ENCODE data around the gene VAMP2.

The VAMP2 gene

GRCh38 chr17:8162233-8162996 lies at the start of gene VAMP2:
TSS of gene VAMP2 (minus strand) at chr17:8162948. CDS start at chr17:8162879, 69 bp downstream.
- DNase-seq, result peak in 1 of 2 donors; percentile 72

- DNase-seq, result no peak
Measured at GRCh38 chr17:8210761-8211458, 48.2 kb upstream of the VAMP2 start.

GRCh38 chr17:8209907-8210760 lies 47.4 kb upstream of the VAMP2 start, which contains the start of gene AURKB:
TSS of gene AURKB (minus strand) at chr17:8210575. CDS start at chr17:8210224, 351 bp downstream.
- DNase-seq, result peak; percentile 84 to 87

GRCh38 chr17:8206536-8206935 lies 43.8 kb upstream of the VAMP2 start:
- DNase-seq, result no peak

GRCh38 chr17:8204761-8205555 lies 42.2 kb upstream of the VAMP2 start:
- no peak for DNase-seq

GRCh38 chr17:8192070-8192815 lies 29.5 kb upstream of the VAMP2 start:
- DNase-seq, result peak; percentile 92 to 98

- DNase-seq, result no peak
Measured at GRCh38 chr17:8190506-8190905, 27.8 kb upstream of the VAMP2 start.

- peak; percentile 98 to 99 for DNase-seq
Measured at GRCh38 chr17:8189711-8190477, 27.1 kb upstream of the VAMP2 start, which contains the start of gene BORCS6. TSS of gene BORCS6 (minus strand) at chr17:8190180. CDS start at chr17:8190140, 40 bp downstream.

- no peak for DNase-seq
Measured at GRCh38 chr17:8189041-8189710, 26.4 kb upstream of the VAMP2 start.

GRCh38 chr17:8188263-8188839 lies 25.6 kb upstream of the VAMP2 start:
- no peak for DNase-seq

- DNase-seq, result peak; percentile 86 to 88
Measured at GRCh38 chr17:8187517-8188262, 24.9 kb upstream of the VAMP2 start.

- peak; percentile 87 to 92 for DNase-seq
Measured at GRCh38 chr17:8186787-8187516, 24.2 kb upstream of the VAMP2 start.

- DNase-seq, result no peak
Measured at GRCh38 chr17:8186446-8186786, 23.7 kb upstream of the VAMP2 start.

GRCh38 chr17:8185582-8186445 lies 23.1 kb upstream of the VAMP2 start:
- DNase-seq, result peak; percentile 78 to 81

GRCh38 chr17:8176998-8177731 lies 14.4 kb upstream of the VAMP2 start:
- DNase-seq, result no peak

GRCh38 chr17:8176197-8176940 lies 13.6 kb upstream of the VAMP2 start, which contains the start of gene TMEM107:
TSS of gene TMEM107 (minus strand) at chr17:8176380. CDS start at chr17:8176286, 94 bp downstream.
- DNase-seq, result peak; percentile 52 to 69

All from hippocampal formation (tissue), 2 donors.